ENCODE measurements around the gene PMVK. TPM values are rescaled to one million over a fixed set of nuclear protein-coding genes. Genes with fewer than 3 reads are reported as not detected.

The PMVK gene
- total and polyA plus RNA-seq, 2 of the 8 experiments (the other 6 are each of a cell fraction or from before 2014, with no cell fraction given) = 23.8 to 26.5 TPM

DNA sequence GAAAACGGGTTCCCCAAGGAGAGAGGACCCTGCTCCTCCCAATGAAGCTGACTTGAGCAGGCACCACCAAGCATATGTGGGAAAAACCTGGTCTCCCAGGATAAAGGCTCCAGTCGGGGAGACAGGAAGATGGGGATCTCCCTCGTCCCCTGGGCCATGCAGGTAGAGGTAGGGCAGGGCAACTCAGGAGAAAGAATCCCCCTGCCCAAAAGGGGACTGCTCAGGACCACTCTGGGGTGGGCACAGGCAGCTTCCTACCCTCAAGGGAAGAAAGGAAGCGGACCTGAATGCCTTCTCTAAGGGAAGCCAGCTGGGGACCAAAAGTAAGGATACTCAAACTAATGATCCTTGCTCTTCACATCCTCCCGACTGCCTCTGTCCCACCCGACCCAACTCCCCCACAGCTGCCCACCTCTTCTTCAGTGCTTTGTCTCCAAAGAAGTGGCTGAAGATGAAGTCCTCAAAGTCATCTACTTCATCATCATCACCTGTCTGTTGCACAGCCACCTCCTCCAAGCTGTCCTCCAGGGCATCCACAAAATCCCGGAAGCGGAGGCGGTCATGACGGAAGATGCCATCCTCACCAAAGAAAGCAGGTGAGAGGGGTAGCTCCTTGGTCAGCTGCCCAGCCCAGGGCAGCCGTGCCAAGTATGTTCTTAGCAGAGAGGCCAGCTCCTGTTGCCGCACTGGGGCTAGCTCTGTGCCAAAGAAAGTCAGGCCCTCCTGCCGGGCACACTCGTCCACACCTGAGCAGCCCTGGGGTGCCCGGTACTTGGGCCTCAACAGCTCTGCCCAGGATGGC, 8.8 kb upstream of the PMVK start (continued):
- TF ChIP-seq TAF7 (optimal IDR thresholded peaks at IDR 0.05; ENCODE audit: borderline replicate concordance, low read depth, low read length) (no peak), SAP30 (IDR thresholded peaks at IDR 0.05; ENCODE audit: insufficient read depth, insufficient replicate concordance, low read length) (no peak), CBX8 (IDR thresholded peaks at IDR 0.05; ENCODE audit: borderline replicate concordance, low read depth, low read length) (no peak), EP300 (IDR thresholded peaks at IDR 0.05; ENCODE audit: borderline replicate concordance in 1 of 2, low read depth in 2 of 2, low read length in 2 of 2) (no peak), NANOG (IDR thresholded peaks at IDR 0.05; ENCODE audit: insufficient read depth, low read depth, low read length, poor library complexity, severe bottlenecking) (no peak), SP1 (IDR thresholded peaks at IDR 0.05; ENCODE audit: low read depth, low read length) (no peak), SIRT6 (IDR thresholded peaks at IDR 0.05; ENCODE audit: low read length) (no peak)
- TF ChIP-seq, protein P1, sequence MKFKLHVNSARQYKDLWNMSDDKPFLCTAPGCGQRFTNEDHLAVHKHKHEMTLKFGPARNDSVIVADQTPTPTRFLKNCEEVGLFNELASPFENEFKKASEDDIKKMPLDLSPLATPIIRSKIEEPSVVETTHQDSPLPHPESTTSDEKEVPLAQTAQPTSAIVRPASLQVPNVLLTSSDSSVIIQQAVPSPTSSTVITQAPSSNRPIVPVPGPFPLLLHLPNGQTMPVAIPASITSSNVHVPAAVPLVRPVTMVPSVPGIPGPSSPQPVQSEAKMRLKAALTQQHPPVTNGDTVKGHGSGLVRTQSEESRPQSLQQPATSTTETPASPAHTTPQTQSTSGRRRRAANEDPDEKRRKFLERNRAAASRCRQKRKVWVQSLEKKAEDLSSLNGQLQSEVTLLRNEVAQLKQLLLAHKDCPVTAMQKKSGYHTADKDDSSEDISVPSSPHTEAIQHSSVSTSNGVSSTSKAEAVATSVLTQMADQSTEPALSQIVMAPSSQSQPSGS (IDR thresholded peaks at IDR 0.05; ENCODE audit: low read length) = no peak

All from H1 (cell line).